Muscle of arm (tissue), 12 donors: Measurements from ENCODE around the gene IL15. TPM values are rescaled to one million over a fixed set of nuclear protein-coding genes. Genes with fewer than 3 reads are reported as not detected.
A peak's percentile ranks its signal among the peaks of the same experiment; 100 is the strongest.

Experiments
- DNase-seq: peaks from one replicate; pipeline ENCODE4 v3.0.0-alpha.2; 2013
- polyA plus RNA-seq, 12 donors: library from polyadenylated mRNA; unstranded; fragments of 120-200 nt; gene quantifications; one replicate each; pipeline ENCODE4 v1.2.1, GENCODE V29; 2013; ENCODE audit not compliant: insufficient read length in 12 of 12

IL15 gene
- polyA plus RNA-seq, 12 donors: 2.9 to 15.2 (median 9.0) TPM; not detected in 1

GRCh38 chr4:141768954-141769353 lies 132.6 kb downstream of the IL15 start:
- DNase-seq: peak; percentile 7

GRCh38 chr4:141771889-141772830 lies 135.8 kb downstream of the IL15 start:
- no peak for DNase-seq

- DNase-seq: no peak
These were observed 136.5 kb downstream of the IL15 start for GRCh38 chr4:141772838-141773237.

GRCh38 chr4:141782205-141782604 lies 145.8 kb downstream of the IL15 start:
- no peak for DNase-seq
